GM13977 (cell line): ENCODE measurements around the gene ARHGAP10.

Experiments
- DNase-seq: peaks from one replicate; pipeline ENCODE4 v3.0.0; 2012; ENCODE audit warnings: low spot score
- in situ Hi-C: fragments of 300-500 bp; cut with MboI; formaldehyde crosslinking; loops from one replicate; pipeline ENCODE4 v1.12.0; 2022; ENCODE audit warnings: low sequenced_read_pairs, low pct_unique_long_range_greater_than_20kb, mixed read lengths, inconsistent platforms; ENCODE audit not compliant: unreplicated experiment
- TF ChIP-seq, protein P1 (sequence below): IDR thresholded peaks from 2 replicates; pipeline ENCODE4 v1.5.1; 2012; ENCODE audit warnings: mild to moderate bottlenecking, control low read depth; ENCODE audit not compliant: insufficient read depth; ENCODE audit errors: extremely low read depth, missing control alignments

Gene ARHGAP10

DNA sequence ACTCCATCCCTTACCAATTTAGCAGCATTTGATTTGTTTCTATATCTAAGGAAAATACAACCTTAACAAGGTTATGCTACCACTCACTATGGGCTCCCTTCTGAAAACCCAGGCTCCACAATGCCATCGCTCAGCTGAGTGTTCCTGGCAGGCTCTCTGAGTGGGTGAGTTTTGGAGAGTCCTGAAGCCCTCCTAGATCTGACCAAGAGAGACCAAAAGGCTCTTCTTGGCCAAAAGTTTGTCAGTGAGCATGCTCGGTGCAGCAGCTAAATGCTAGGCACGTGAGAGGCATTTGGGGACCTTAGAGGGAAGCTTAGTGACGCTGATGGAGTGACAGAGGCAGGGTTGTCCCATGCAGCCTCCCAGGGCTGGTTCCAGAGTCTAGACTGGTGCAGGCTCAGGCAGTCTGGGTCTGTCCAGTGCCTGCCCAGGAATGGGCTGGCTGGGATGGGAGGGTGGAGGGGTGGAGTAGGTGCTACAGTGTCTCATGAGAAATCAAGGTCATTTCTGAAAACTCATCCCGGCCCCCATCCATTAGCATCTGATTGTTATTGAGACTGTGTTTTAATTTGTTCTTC, 363.5 kb downstream of the ARHGAP10 start:
- TF ChIP-seq, protein P1, sequence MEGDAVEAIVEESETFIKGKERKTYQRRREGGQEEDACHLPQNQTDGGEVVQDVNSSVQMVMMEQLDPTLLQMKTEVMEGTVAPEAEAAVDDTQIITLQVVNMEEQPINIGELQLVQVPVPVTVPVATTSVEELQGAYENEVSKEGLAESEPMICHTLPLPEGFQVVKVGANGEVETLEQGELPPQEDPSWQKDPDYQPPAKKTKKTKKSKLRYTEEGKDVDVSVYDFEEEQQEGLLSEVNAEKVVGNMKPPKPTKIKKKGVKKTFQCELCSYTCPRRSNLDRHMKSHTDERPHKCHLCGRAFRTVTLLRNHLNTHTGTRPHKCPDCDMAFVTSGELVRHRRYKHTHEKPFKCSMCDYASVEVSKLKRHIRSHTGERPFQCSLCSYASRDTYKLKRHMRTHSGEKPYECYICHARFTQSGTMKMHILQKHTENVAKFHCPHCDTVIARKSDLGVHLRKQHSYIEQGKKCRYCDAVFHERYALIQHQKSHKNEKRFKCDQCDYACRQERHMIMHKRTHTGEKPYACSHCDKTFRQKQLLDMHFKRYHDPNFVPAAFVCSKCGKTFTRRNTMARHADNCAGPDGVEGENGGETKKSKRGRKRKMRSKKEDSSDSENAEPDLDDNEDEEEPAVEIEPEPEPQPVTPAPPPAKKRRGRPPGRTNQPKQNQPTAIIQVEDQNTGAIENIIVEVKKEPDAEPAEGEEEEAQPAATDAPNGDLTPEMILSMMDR: no peak
- DNase-seq: peak; percentile 2
- in situ Hi-C loops: no loop called here

DNA sequence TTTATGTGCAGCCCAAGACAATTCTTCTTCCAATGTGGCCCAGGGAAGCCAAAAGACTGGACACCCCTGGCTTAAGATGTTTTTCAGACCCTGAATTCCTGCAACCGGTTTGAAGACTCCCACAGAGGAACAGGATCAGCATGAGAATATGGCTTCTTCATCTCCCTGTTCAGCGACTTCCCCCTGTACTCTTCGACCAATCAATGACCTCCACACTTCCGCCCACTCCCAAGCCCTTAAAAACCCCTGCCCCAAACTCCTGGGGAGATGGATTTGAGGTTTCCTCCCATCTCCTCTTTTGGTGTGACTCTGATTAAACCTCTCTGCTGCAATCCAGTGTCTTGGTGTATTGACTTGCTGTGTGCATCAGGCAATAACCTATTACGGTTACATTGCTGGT, 365.9 kb downstream of the ARHGAP10 start:
- in situ Hi-C loops: no loop called here
- no peak for DNase-seq
- TF ChIP-seq, protein P1: no peak

DNA sequence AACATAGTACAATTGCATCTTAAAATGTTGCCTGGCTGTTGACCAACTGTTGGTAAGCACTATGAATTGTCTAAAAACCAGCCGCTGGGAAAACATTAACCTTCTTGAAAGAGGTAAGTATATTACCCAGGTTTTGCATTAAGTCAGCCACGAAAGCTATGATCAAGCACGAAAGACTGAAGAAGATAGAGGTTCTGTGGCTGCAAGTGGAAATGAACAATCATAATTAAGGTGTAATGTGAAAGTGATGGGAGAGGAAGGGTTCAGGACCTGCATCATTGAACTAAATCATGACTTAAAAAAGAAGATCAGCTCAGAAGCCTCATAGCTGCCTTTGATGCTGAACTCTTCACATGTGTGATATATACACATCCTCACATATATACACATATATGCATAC, 369.3 kb downstream of the ARHGAP10 start:
- TF ChIP-seq, protein P1: no peak
- DNase-seq: no peak
- in situ Hi-C loops: no loop called here

DNA sequence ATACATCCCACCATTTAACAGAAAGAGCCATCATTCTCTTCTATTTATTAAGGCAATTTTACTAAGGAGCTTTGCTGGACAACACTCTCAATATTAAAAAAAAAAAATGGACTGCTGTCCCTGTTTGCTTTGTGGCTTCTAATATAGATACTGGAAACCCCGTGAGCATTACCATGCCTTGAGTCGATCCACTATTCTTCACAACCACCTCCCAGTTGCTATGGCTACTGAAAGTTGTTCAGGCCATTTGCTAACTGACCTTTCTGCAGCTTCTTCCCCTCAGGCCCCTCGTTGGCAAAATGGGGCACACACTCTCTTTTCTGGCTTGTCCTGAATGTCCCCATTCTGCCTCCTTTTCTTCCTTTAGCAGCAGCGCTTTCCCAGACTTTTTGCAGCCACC, 369.9 kb downstream of the ARHGAP10 start:
- no peak for DNase-seq
- TF ChIP-seq, protein P1: no peak
- in situ Hi-C loops: no loop called here

DNA sequence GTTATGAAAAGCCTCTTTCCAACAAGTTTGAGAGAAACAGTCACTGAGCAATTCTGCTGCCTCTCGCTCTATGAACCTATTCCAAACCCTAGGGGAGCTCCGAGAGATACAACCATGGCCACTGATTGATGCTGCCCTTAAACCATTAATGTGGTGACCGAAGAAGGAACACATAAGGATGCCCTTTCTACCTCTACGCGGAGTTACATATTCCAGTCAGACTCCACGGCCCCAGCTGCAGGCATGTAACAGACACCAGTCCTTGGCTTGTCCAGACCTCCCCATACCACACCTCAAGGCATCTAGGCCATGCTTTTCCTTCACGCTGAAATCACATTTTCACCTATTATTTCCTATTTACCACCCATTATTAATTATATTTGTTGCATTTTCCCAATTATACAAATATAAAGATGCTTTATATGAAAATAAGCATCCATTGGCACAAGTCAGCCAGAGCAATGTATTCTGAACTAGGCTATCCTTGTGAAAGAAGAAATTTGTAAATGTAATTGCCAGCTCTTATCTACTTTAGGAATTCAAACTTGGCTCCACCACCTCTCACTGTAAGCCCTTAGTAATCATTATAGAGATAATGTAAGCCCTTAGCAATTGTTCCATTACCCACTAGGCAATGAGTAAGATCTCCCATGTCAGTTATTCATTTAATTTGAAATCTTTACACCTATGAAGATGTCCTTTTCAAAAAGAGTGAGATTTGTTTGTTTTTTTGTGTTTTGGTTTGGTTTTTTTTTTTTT, 371.9 kb downstream of the ARHGAP10 start:
- TF ChIP-seq, protein P1: no peak
- no peak for DNase-seq
- in situ Hi-C loops: no loop called here

DNA sequence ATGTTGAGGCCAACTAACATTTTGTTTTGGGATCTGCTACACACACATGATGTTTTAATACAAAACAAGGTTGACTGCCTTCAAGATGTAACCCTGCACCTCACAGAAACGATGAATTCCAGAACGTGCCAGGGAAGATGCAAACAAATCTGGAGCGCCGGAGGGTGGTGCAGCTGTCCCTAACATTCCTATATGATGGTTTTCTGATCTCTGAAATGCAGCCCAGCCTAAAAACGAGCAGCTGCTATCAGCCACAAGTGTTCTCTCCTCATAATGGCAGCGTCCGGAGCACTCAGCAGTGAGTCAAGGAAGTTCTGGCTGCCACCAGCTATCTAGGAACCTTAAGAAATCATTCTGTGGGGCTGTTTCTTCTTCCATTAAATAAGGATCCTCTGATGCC, 376.9 kb downstream of the ARHGAP10 start:
- DNase-seq: no peak
- TF ChIP-seq, protein P1: no peak
- in situ Hi-C loops: no loop called here
